HG03442 (cell line): ENCODE data around the gene HPGD.

Experiments used
- ATAC-seq: cut with Tn5 transposase; IDR thresholded peaks from one replicate; pipeline ENCODE4 v1.9.1; 2021; ENCODE audit warnings: mild to moderate bottlenecking, moderate library complexity; ENCODE audit not compliant: unreplicated experiment

Gene HPGD

GRCh38 chr4:174479140-174479539, 43.1 kb downstream of the HPGD start:
- ATAC-seq = no peak

- no peak for ATAC-seq
These were observed 46.8 kb downstream of the HPGD start for GRCh38 chr4:174475528-174475927.

GRCh38 chr4:174474457-174475075, 47.7 kb downstream of the HPGD start:
- ATAC-seq = no peak

GRCh38 chr4:174467107-174467506, 55.2 kb downstream of the HPGD start:
- ATAC-seq = no peak

- no peak for ATAC-seq
These were observed 57.3 kb downstream of the HPGD start for GRCh38 chr4:174464949-174465348.

- ATAC-seq = no peak
These were observed 60.7 kb downstream of the HPGD start for GRCh38 chr4:174461466-174462106.

- no peak for ATAC-seq
These were observed 61.6 kb downstream of the HPGD start for GRCh38 chr4:174460684-174461083.

GRCh38 chr4:174457468-174457867, 64.8 kb downstream of the HPGD start:
- no peak for ATAC-seq

GRCh38 chr4:174454815-174455473, 67.3 kb downstream of the HPGD start:
- ATAC-seq = no peak

GRCh38 chr4:174451718-174452296, 70.5 kb downstream of the HPGD start:
- no peak for ATAC-seq

- ATAC-seq = no peak
These were observed 71.5 kb downstream of the HPGD start for GRCh38 chr4:174450786-174451125.

GRCh38 chr4:174449944-174450785, 72.1 kb downstream of the HPGD start:
- no peak for ATAC-seq

GRCh38 chr4:174449152-174449551, 73.1 kb downstream of the HPGD start:
- no peak for ATAC-seq

GRCh38 chr4:174444390-174444789, 77.9 kb downstream of the HPGD start:
- no peak for ATAC-seq
